GM12878 (cell line): ENCODE data around the gene METTL8. TPM values are rescaled to one million over a fixed set of nuclear protein-coding genes. Genes with fewer than 3 reads are reported as not detected.

Source experiments
- ATAC-seq: fragments of 200-7000 bp; cut with Tn5 transposase; 3 replicates; pipeline ENCODE4 v1.9.1; 2020; ENCODE audit warnings: mild to moderate bottlenecking, moderate library complexity
- BruUV-seq: library from RNA; stranded (reverse); fragments of 400-500 nt; replicated peaks from 2 replicates; lab custom pipeline; 2021; lab: Mats Ljungman, UMichigan
- CTCF ChIA-PET: fragments of 300-600 bp; sonication (Branson Sonifier 250); formaldehyde crosslinking; extraction: SDS; loops from one replicate; lab custom pipeline; 2021; ENCODE audit warnings: inconsistent platforms; lab: Yijun Ruan, JAX
- POLR2A ChIA-PET: fragments of 350-600 bp; formaldehyde crosslinking; extraction: SDS; loops from one replicate; lab custom pipeline; 2021; ENCODE audit warnings: inconsistent platforms; lab: Charles Lee
- RAD21 ChIA-PET: fragments of 300-600 bp; sonication (Branson Sonifier 250); formaldehyde crosslinking; loops from one replicate; lab custom pipeline; 2023; ENCODE audit warnings: antibody characterized with exemption; ENCODE audit not compliant: unreplicated experiment; lab: Charles Lee
- SMC1A ChIA-PET: fragments of 300-600 bp; sonication (Branson Sonifier 250); formaldehyde crosslinking; loops from one replicate; lab custom pipeline; 2023; ENCODE audit not compliant: unreplicated experiment, uncharacterized antibody; lab: Charles Lee
- DNase-seq: peaks from one replicate; pipeline ENCODE4 v3.0.0-alpha.2; 2011; ENCODE audit warnings: low read depth, low spot score
- FAIRE-seq: peaks from 3 replicates; lab custom pipeline; 2011; peaks lifted over from hg19 to GRCh38; lab: Jason Lieb, UNC
- H2AFZ ChIP-seq: 2 replicates; pipeline ENCODE4 v1.6.0; 2011; ENCODE audit warnings: low read depth, low read length, control low read depth; ENCODE audit not compliant: control insufficient read depth
- H3K27ac ChIP-seq: 2 replicates; pipeline ENCODE4 v1.5.1; 2011; ENCODE audit warnings: control low read depth; ENCODE audit not compliant: control insufficient read depth, insufficient read depth
- H3K27me3 ChIP-seq, 2 experiments: replicated peaks in 1 of 2; 2 replicates each; pipeline versions ENCODE4 v1.6.0 to v1.6.1; 2011; ENCODE audit warnings: low read length in 1 of 2; ENCODE audit not compliant: control insufficient read depth in 2 of 2, insufficient read depth in 2 of 2
- H3K36me3 ChIP-seq, 2 experiments: 2 replicates each; pipeline ENCODE4 v1.5.1; 2011; ENCODE audit warnings: low read length in 1 of 2; ENCODE audit not compliant: control insufficient read depth in 2 of 2, insufficient read depth in 2 of 2
- H3K4me1 ChIP-seq: 2 replicates; pipeline ENCODE4 v1.6.1; 2011; ENCODE audit warnings: mild to moderate bottlenecking, low read length, moderate library complexity, mixed read lengths; ENCODE audit not compliant: control insufficient read depth, insufficient read depth
- H3K4me2 ChIP-seq: 2 replicates; pipeline ENCODE4 v1.6.0; 2011; ENCODE audit warnings: control low read depth; ENCODE audit not compliant: control insufficient read depth, insufficient read depth
- H3K4me3 ChIP-seq: fragments of 200-600 bp; sonication (generic); 2 replicates; pipeline ENCODE4 v1.5.1; 2016
- H3K79me2 ChIP-seq: 2 replicates; pipeline ENCODE4 v1.6.0; 2011; ENCODE audit warnings: low read length; ENCODE audit not compliant: control insufficient read depth, insufficient read depth
- H3K9ac ChIP-seq: 2 replicates; pipeline ENCODE4 v1.8.0; 2011; ENCODE audit warnings: low read length, control low read depth, mixed read lengths; ENCODE audit not compliant: control insufficient read depth, insufficient read depth
- H3K9me3 ChIP-seq: replicated peaks from 3 replicates; pipeline ENCODE4 v1.5.1; 2011; ENCODE audit warnings: mild to moderate bottlenecking, low read length; ENCODE audit not compliant: control insufficient read depth, insufficient read depth
- H4K20me1 ChIP-seq: 2 replicates; pipeline ENCODE4 v1.6.0; 2011; ENCODE audit not compliant: control insufficient read depth, insufficient read depth
- BMI1 ChIP-seq: fragments of 450-650 bp; IDR thresholded peaks from 2 replicates; pipeline ENCODE4 v1.6.1; 2016; ENCODE audit warnings: mild to moderate bottlenecking, moderate library complexity, borderline replicate concordance
- CBX5 ChIP-seq: sonication (generic); IDR thresholded peaks from 2 replicates; pipeline ENCODE4 v1.6.1; 2016; ENCODE audit warnings: low read depth, moderate library complexity, mild to moderate bottlenecking, inconsistent platforms
- EGR1 ChIP-seq, 2 experiments: IDR thresholded peaks; 1 replicate in 1 of 2; 2 replicates in 1 of 2; pipeline ENCODE4 v1.6.1; 2011 to 2012; ENCODE audit warnings: low read depth in 2 of 2, low read length in 2 of 2, borderline replicate concordance in 1 of 2, mild to moderate bottlenecking in 1 of 2, moderate library complexity in 1 of 2
- EZH2 ChIP-seq: IDR thresholded peaks from 2 replicates; pipeline ENCODE4 v1.6.1; 2012; ENCODE audit warnings: low read depth, mild to moderate bottlenecking, control low read depth, inconsistent platforms, low read length, borderline replicate concordance; ENCODE audit not compliant: control insufficient read depth
- GABPA ChIP-seq: IDR thresholded peaks from 2 replicates; pipeline ENCODE4 v1.6.1; 2014; ENCODE audit warnings: antibody characterized with exemption, low read depth, mild to moderate bottlenecking, inconsistent platforms
- GATAD2B ChIP-seq: fragments of 450-650 bp; conservative IDR thresholded peaks from 2 replicates; pipeline ENCODE4 v1.6.1; 2017; ENCODE audit warnings: low read depth, mild to moderate bottlenecking, moderate library complexity
- KAT2A ChIP-seq: conservative IDR thresholded peaks from 2 replicates; pipeline ENCODE4 v1.6.1; 2011; ENCODE audit warnings: low read depth, low read length; ENCODE audit not compliant: control insufficient read depth
- NFXL1 ChIP-seq: fragments of 450-650 bp; IDR thresholded peaks from 2 replicates; pipeline ENCODE4 v1.6.1; 2017; ENCODE audit warnings: antibody characterized with exemption, mild to moderate bottlenecking, borderline replicate concordance
- SREBF1 ChIP-seq: IDR thresholded peaks from 2 replicates; pipeline ENCODE4 v1.6.1; 2012; ENCODE audit warnings: mild to moderate bottlenecking, low read length
- SRF ChIP-seq, 2 experiments: IDR thresholded peaks; 2 replicates each; pipeline ENCODE4 v1.6.1; 2011; ENCODE audit warnings: low read depth in 2 of 2, low read length in 2 of 2, mild to moderate bottlenecking in 1 of 2, moderate library complexity in 1 of 2
- ZNF24 ChIP-seq: fragments of 450-650 bp; IDR thresholded peaks from 2 replicates; pipeline ENCODE4 v1.6.1; 2017; ENCODE audit warnings: antibody characterized with exemption, mild to moderate bottlenecking
- ZNF274 ChIP-seq: IDR thresholded peaks from one replicate; pipeline ENCODE4 v1.8.0; 2011; ENCODE audit not compliant: insufficient read length, insufficient read depth
- WGBS: methylation state at CpG from one replicate; pipeline ENCODE4 v1.1.6; 2016; ENCODE audit warnings: low lambda C conversion rate; ENCODE audit not compliant: insufficient replicate concordance, insufficient coverage; ENCODE audit errors: missing lambda C conversion rate; 5-methylcytosine and 5-hydroxymethylcytosine counted together
- in situ Hi-C: fragments of 300-500 bp; cut with MboI; formaldehyde crosslinking; loops from 9 replicates; pipeline ENCODE4 v1.14.3; 2018; ENCODE audit warnings: mixed read lengths
- intact Hi-C: fragments of 100-400 bp; cut with micrococcal nuclease; formaldehyde crosslinking; loops from one replicate; pipeline ENCODE4 v1.14.2; 2022; ENCODE audit not compliant: unreplicated experiment
- polyA plus RNA-seq, 11 experiments: library from polyadenylated mRNA; depleted of rRNA in 4 of 11; unstranded in 6 of 11; stranded (reverse) in 5 of 11; fragments of >200 nt; fragmentation: Nextera tagmentation in 4 of 11; fragmentation: Illumina TruSeq in 1 of 11; extraction: Ambion mirVana in 4 of 11; extraction: Trizol in 1 of 11; gene quantifications; 1 replicate in 1 of 11; 2 replicates in 10 of 11; pipeline versions ENCODE4 v1.2.1 to v1.2.3, GENCODE V29; 2011 to 2016; ENCODE audit warnings: inconsistent platforms in 2 of 11, missing spikeins in 2 of 11, low read depth in 1 of 11
- total RNA-seq, 4 experiments: library from RNA; depleted of rRNA in 3 of 4; stranded (reverse); fragments of >200 nt in 3 of 4; fragmentation: Illumina TruSeq in 1 of 4; extraction: Trizol in 1 of 4; gene quantifications; 2 replicates each; pipeline versions ENCODE4 v1.2.1 to v1.2.3, GENCODE V29; 2013 to 2021

Gene METTL8
- total and polyA plus RNA-seq, 10 of the 15 experiments (the other 5 are each of a cell fraction or from before 2014, with no cell fraction given): 30.8 to 96.3 (median 51.5) TPM

GRCh38 chr2:171274757-171275156 lies 159.0 kb downstream of the METTL8 start:
- Histone ChIP-seq H3K9ac (no peak overlapping the region), H4K20me1 (no peaks in the 10 kb centered on the region), H3K4me2 (no peak overlapping the region), H2AFZ (no peak overlapping the region), H3K27ac (no peak overlapping the region), H3K27me3 (no peaks in the 10 kb centered on the region), H3K36me3 (no peaks in the 10 kb centered on the region), H3K9me3 (no peaks in the 10 kb centered on the region), H3K79me2 (no peaks in the 10 kb centered on the region), H3K4me1 (no peaks in the 10 kb centered on the region), H3K4me3 (no peak overlapping the region)
- intact Hi-C loops: no loop called here
- TF ChIP-seq EZH2 (no peak), ZNF274 (no peak), GABPA (no peak), BMI1 (no peak), EGR1 (IDR thresholded peaks at IDR 0.05; ENCODE audit: borderline replicate concordance in 1 of 2, low read depth in 2 of 2, low read length in 2 of 2) (no peak), ZNF24 (no peak), NFXL1 (no peak), SRF (IDR thresholded peaks at IDR 0.05; ENCODE audit: low read depth in 2 of 2, low read length in 2 of 2) (no peak), GATAD2B (no peak), SREBF1 (no peak), KAT2A (no peak), CBX5 (no peak)
- ChIA-PET RAD21 (no interaction called here), CTCF (interaction anchor here (1.8 kb wide), 1 partner anchor 12 kb away, joined by 5 read pairs; no protein-coding TSS in a partner anchor), POLR2A (no interaction called here), SMC1A (interaction anchor here (1.2 to 1.8 kb wide), 3 partner anchors 9 to 153 kb away, joined by 4 to 7 read pairs (median 6); no protein-coding TSS in a partner anchor)
- ATAC-seq (no peak), DNase-seq (no peak), FAIRE-seq (no peak)
- WGBS: 100% methylated on average over 2 of the region's 2 CpGs
- in situ Hi-C loops: no loop called here
- no TSS peak for BruUV-seq
